PFSK-1 (cell line): ENCODE results near the gene DENND1B.

Experiments
- FOXP2 ChIP-seq: optimal IDR thresholded peaks from 2 replicates; pipeline ENCODE3; 2011; ENCODE audit warnings: borderline replicate concordance, control low read depth, inconsistent platforms; ENCODE audit not compliant: insufficient read depth; ENCODE audit errors: extremely low read length, extremely low read depth
- POLR2AphosphoS5 ChIP-seq: IDR thresholded peaks from 2 replicates; pipeline ENCODE4 v1.6.1; 2012; ENCODE audit warnings: low read depth, mild to moderate bottlenecking, control low read depth, low read length, moderate library complexity
- REST ChIP-seq, 2 experiments: IDR thresholded peaks; 2 replicates each; pipeline versions ENCODE4 v1.6.1 to v1.8.0; 2011 to 2012; ENCODE audit warnings: low read depth in 2 of 2, low read length in 2 of 2, control low read depth in 1 of 2, inconsistent platforms in 1 of 2, mild to moderate bottlenecking in 1 of 2, moderate library complexity in 1 of 2; ENCODE audit not compliant: insufficient read depth in 1 of 2
- SIN3A ChIP-seq: IDR thresholded peaks from 2 replicates; pipeline ENCODE4 v1.6.1; 2012; ENCODE audit warnings: mild to moderate bottlenecking, low read length, moderate library complexity, borderline replicate concordance; ENCODE audit not compliant: insufficient read depth
- TAF1 ChIP-seq: IDR thresholded peaks from 2 replicates; pipeline ENCODE4 v1.6.1; 2012; ENCODE audit warnings: low read length, control low read depth, borderline replicate concordance; ENCODE audit not compliant: insufficient read depth

DENND1B gene

GRCh38 chr1:197715806-197716205 is 59.5 kb downstream of the DENND1B start:
- TF ChIP-seq FOXP2, result no peak
- TF ChIP-seq REST (IDR thresholded peaks at IDR 0.05; ENCODE audit: insufficient read depth in 1 of 2, low read depth in 2 of 2, low read length in 2 of 2), result no peak
- no peak for TF ChIP-seq TAF1
- no peak for TF ChIP-seq POLR2AphosphoS5
- no peak for TF ChIP-seq SIN3A

- TF ChIP-seq SIN3A, result no peak
- TF ChIP-seq POLR2AphosphoS5, result no peak
- no peak for TF ChIP-seq FOXP2
- TF ChIP-seq TAF1, result no peak
- TF ChIP-seq REST (IDR thresholded peaks at IDR 0.05; ENCODE audit: insufficient read depth in 1 of 2, low read depth in 2 of 2, low read length in 2 of 2), result no peak
Observed at GRCh38 chr1:197706601-197707000, 68.7 kb downstream of the DENND1B start.

- TF ChIP-seq TAF1, result no peak
- TF ChIP-seq FOXP2, result no peak
- no peak for TF ChIP-seq POLR2AphosphoS5
Observed at GRCh38 chr1:197705941-197706340, 69.3 kb downstream of the DENND1B start.

GRCh38 chr1:197696372-197696771 is 78.9 kb downstream of the DENND1B start:
- no peak for TF ChIP-seq FOXP2
- no peak for TF ChIP-seq TAF1
- TF ChIP-seq SIN3A, result no peak
- no peak for TF ChIP-seq REST (IDR thresholded peaks at IDR 0.05; ENCODE audit: insufficient read depth in 1 of 2, low read depth in 2 of 2, low read length in 2 of 2)
- no peak for TF ChIP-seq POLR2AphosphoS5

GRCh38 chr1:197695961-197696360 is 79.3 kb downstream of the DENND1B start:
- TF ChIP-seq REST (IDR thresholded peaks at IDR 0.05; ENCODE audit: insufficient read depth in 1 of 2, low read depth in 2 of 2, low read length in 2 of 2), result no peak
- no peak for TF ChIP-seq FOXP2
- no peak for TF ChIP-seq SIN3A
- TF ChIP-seq POLR2AphosphoS5, result no peak
- no peak for TF ChIP-seq TAF1

GRCh38 chr1:197692965-197693364 is 82.3 kb downstream of the DENND1B start:
- no peak for TF ChIP-seq SIN3A
- TF ChIP-seq POLR2AphosphoS5, result no peak
- no peak for TF ChIP-seq TAF1
- TF ChIP-seq FOXP2, result no peak
- no peak for TF ChIP-seq REST (IDR thresholded peaks at IDR 0.05; ENCODE audit: insufficient read depth in 1 of 2, low read depth in 2 of 2, low read length in 2 of 2)
